ENCODE results near the gene NME9. TPM values are rescaled to one million over a fixed set of nuclear protein-coding genes. Genes with fewer than 3 reads are reported as not detected.
A peak's percentile ranks its signal among the peaks of the same experiment; 100 is the strongest.
"Not testable (repeated sequence)": the region's sequence is repeated elsewhere in the genome, so short reads cannot be mapped to it uniquely, and the experiment has no call there.

The NME9 gene
- not detected for total RNA-seq

- no peaks in the 10 kb centered on the region for H3K9me3 Mint-ChIP-seq
- H3K27me3 Mint-ChIP-seq, result peaks cover 0 to 10% of the 10 kb centered on the region in 2 donors
- peak within 1 kb of the TSS in 1 of 2 donors; percentile 69 for H3K27ac Mint-ChIP-seq
- ATAC-seq, result peak; percentile 95 to 96
- no peaks in the 10 kb centered on the region for H3K36me3 Mint-ChIP-seq
- H3K4me3 Mint-ChIP-seq, result peak within 1 kb of the TSS; percentile 75
- peaks cover 17 to 24% of the 10 kb centered on the region in 2 donors for H3K4me1 Mint-ChIP-seq (ENCODE audit: low read depth in 2 of 2)
- peak; percentile 86 for DNase-seq (ENCODE audit: low spot score)
Measured at GRCh38 chr3:138329127-138329983, at the start of gene NME9. TSS of gene NME9 (minus strand) at chr3:138329851. CDS start at chr3:138329335, 516 bp downstream.

- no peaks in the 10 kb centered on the region for H3K36me3 Mint-ChIP-seq
- H3K4me1 Mint-ChIP-seq (ENCODE audit: low read depth in 2 of 2), result peaks cover 0 to 3% of the 10 kb centered on the region in 2 donors
- peaks cover 8 to 33% of the 10 kb centered on the region in 2 donors for H3K27me3 Mint-ChIP-seq
- no peak for DNase-seq (ENCODE audit: low spot score)
- H3K27ac Mint-ChIP-seq, result no peak overlapping the region
- H3K4me3 Mint-ChIP-seq, result no peak overlapping the region
- no peak for ATAC-seq
- no peaks in the 10 kb centered on the region for H3K9me3 Mint-ChIP-seq
Measured at GRCh38 chr3:138378990-138379389, 49.3 kb upstream of the NME9 start.

GRCh38 chr3:138378331-138378730 is 48.7 kb upstream of the NME9 start:
- Mint-ChIP-seq H3K27me3 (peaks cover 5 to 27% of the 10 kb centered on the region in 2 donors), H3K27ac (no peak overlapping the region), H3K9me3 (no peaks in the 10 kb centered on the region), H3K4me3 (no peak overlapping the region), H3K4me1 (ENCODE audit: low read depth in 2 of 2) (peaks cover 0 to 3% of the 10 kb centered on the region in 2 donors), H3K36me3 (no peaks in the 10 kb centered on the region)
- DNase-seq (ENCODE audit: low spot score) (no peak), ATAC-seq (peak; percentile 22 to 49)

- Mint-ChIP-seq H3K9me3 (no peaks in the 10 kb centered on the region), H3K27me3 (peaks cover 8 to 27% of the 10 kb centered on the region in 2 donors), H3K27ac (no peak overlapping the region), H3K36me3 (no peaks in the 10 kb centered on the region), H3K4me3 (no peak overlapping the region), H3K4me1 (ENCODE audit: low read depth in 2 of 2) (peaks cover 0 to 3% of the 10 kb centered on the region in 2 donors)
- peak in 1 of 2 donors; percentile 45 for ATAC-seq
- DNase-seq (ENCODE audit: low spot score), result no peak
Measured at GRCh38 chr3:138377804-138378203, 48.2 kb upstream of the NME9 start.

- not testable (repeated sequence) for DNase-seq (ENCODE audit: low spot score); ATAC-seq; H3K36me3 Mint-ChIP-seq; H3K9me3 Mint-ChIP-seq; H3K4me3 Mint-ChIP-seq; H3K4me1 Mint-ChIP-seq (ENCODE audit: low read depth in 2 of 2); H3K27ac Mint-ChIP-seq
- H3K27me3 Mint-ChIP-seq, result peaks cover 10 to 27% of the 10 kb centered on the region in 2 donors
Measured at GRCh38 chr3:138377212-138377611, 47.6 kb upstream of the NME9 start.

- Mint-ChIP-seq H3K27ac (no peak overlapping the region), H3K9me3 (no peaks in the 10 kb centered on the region), H3K36me3 (no peaks in the 10 kb centered on the region), H3K27me3 (peaks cover 12 to 31% of the 10 kb centered on the region in 2 donors), H3K4me1 (ENCODE audit: low read depth in 2 of 2) (peaks cover 5 to 9% of the 10 kb centered on the region in 2 donors), H3K4me3 (no peak overlapping the region)
- DNase-seq (ENCODE audit: low spot score), result no peak
- ATAC-seq, result no peak
Measured at GRCh38 chr3:138376663-138377062, 47.0 kb upstream of the NME9 start.

GRCh38 chr3:138375447-138375846 is 45.8 kb upstream of the NME9 start:
- Mint-ChIP-seq H3K9me3 (no peaks in the 10 kb centered on the region), H3K27me3 (peaks cover 14 to 35% of the 10 kb centered on the region in 2 donors)
- no peak for ATAC-seq

GRCh38 chr3:138374573-138375134 is 45.0 kb upstream of the NME9 start:
- no peak for DNase-seq (ENCODE audit: low spot score)
- ATAC-seq, result no peak

More at GRCh38 chr3:138375447-138375846, 45.8 kb upstream of the NME9 start:
- peaks cover 17% of the 10 kb centered on the region in 2 donors for H3K4me1 Mint-ChIP-seq (ENCODE audit: low read depth in 2 of 2)
- peaks cover 6% of the 10 kb centered on the region for H3K36me3 Mint-ChIP-seq
- H3K27ac Mint-ChIP-seq, result no peak overlapping the region
- H3K4me3 Mint-ChIP-seq, result no peak overlapping the region
- DNase-seq (ENCODE audit: low spot score), result no peak

GRCh38 chr3:138373736-138374094 is 44.1 kb upstream of the NME9 start:
- Mint-ChIP-seq H3K4me3 (no peak overlapping the region), H3K4me1 (ENCODE audit: low read depth in 2 of 2) (peaks cover 18 to 30% of the 10 kb centered on the region in 2 donors), H3K27ac (no peak overlapping the region), H3K36me3 (peaks cover 6% of the 10 kb centered on the region), H3K27me3 (peaks cover 14 to 28% of the 10 kb centered on the region in 2 donors), H3K9me3 (no peaks in the 10 kb centered on the region)
- ATAC-seq (no peak), DNase-seq (ENCODE audit: low spot score) (no peak)

More at GRCh38 chr3:138374573-138375134, 45.0 kb upstream of the NME9 start:
- no peaks in the 10 kb centered on the region for H3K9me3 Mint-ChIP-seq
- peaks cover 18 to 24% of the 10 kb centered on the region in 2 donors for H3K4me1 Mint-ChIP-seq (ENCODE audit: low read depth in 2 of 2)
- peaks cover 14 to 35% of the 10 kb centered on the region in 2 donors for H3K27me3 Mint-ChIP-seq
- no peak overlapping the region for H3K4me3 Mint-ChIP-seq
- peaks cover 6% of the 10 kb centered on the region for H3K36me3 Mint-ChIP-seq
- H3K27ac Mint-ChIP-seq, result no peak overlapping the region

GRCh38 chr3:138373087-138373735 is 43.6 kb upstream of the NME9 start:
- ATAC-seq (no peak), DNase-seq (ENCODE audit: low spot score) (no peak)
- no peaks in the 10 kb centered on the region for H3K9me3 Mint-ChIP-seq

GRCh38 chr3:138371070-138371965 is 41.7 kb upstream of the NME9 start:
- Mint-ChIP-seq H3K27ac (peak overlapping the region; percentile 64), H3K4me1 (ENCODE audit: low read depth in 2 of 2) (peaks cover 18 to 37% of the 10 kb centered on the region in 2 donors), H3K27me3 (peaks cover 18 to 31% of the 10 kb centered on the region in 2 donors), H3K36me3 (peaks cover 6% of the 10 kb centered on the region), H3K4me3 (peak overlapping the region; percentile 66), H3K9me3 (no peaks in the 10 kb centered on the region)
- ATAC-seq (peak; percentile 91 to 94), DNase-seq (ENCODE audit: low spot score) (peak; percentile 84)

More at GRCh38 chr3:138373087-138373735, 43.6 kb upstream of the NME9 start:
- H3K36me3 Mint-ChIP-seq, result peaks cover 6% of the 10 kb centered on the region
- no peak overlapping the region for H3K27ac Mint-ChIP-seq
- H3K27me3 Mint-ChIP-seq, result peaks cover 14 to 23% of the 10 kb centered on the region in 2 donors
- H3K4me1 Mint-ChIP-seq (ENCODE audit: low read depth in 2 of 2), result peaks cover 18 to 30% of the 10 kb centered on the region in 2 donors
- no peak overlapping the region for H3K4me3 Mint-ChIP-seq

GRCh38 chr3:138370321-138370720 is 40.7 kb upstream of the NME9 start:
- H3K27me3 Mint-ChIP-seq, result peaks cover 23 to 34% of the 10 kb centered on the region in 2 donors
- no peaks in the 10 kb centered on the region for H3K9me3 Mint-ChIP-seq
- peaks cover 18 to 37% of the 10 kb centered on the region in 2 donors for H3K4me1 Mint-ChIP-seq (ENCODE audit: low read depth in 2 of 2)
- H3K27ac Mint-ChIP-seq, result peak overlapping the region; percentile 64
- peaks cover 6% of the 10 kb centered on the region for H3K36me3 Mint-ChIP-seq
- ATAC-seq (no peak), DNase-seq (ENCODE audit: low spot score) (no peak)
- peak overlapping the region; percentile 66 for H3K4me3 Mint-ChIP-seq

All from natural killer cell treated with Interleukin-12 subunit alpha and Interleukin-12 subunit beta and Interleukin-15 and Interleukin-18, amount 100 ng/mL, for 72 hours (primary cell).